Stimulated activated CD4-positive, alpha-beta T cell treated with anti-CD3 and anti-CD28 coated beads, Interleukin-12 subunit alpha, Interleukin-12 subunit beta, amount 100 ng/mL, for 24 hours (primary cell): ENCODE results near the gene SLC1A4.
A peak's percentile ranks its signal among the peaks of the same experiment; 100 is the strongest.
"Not testable (repeated sequence)": the region's sequence is repeated elsewhere in the genome, so short reads cannot be mapped to it uniquely, and the experiment has no call there.

Experiments
- DNase-seq, 2 experiments: peaks; one replicate each; pipeline ENCODE4 v3.0.0-alpha.2; 2020; ENCODE audit warnings: low read depth in 2 of 2

Gene SLC1A4

GRCh38 chr2:65026704-65027464 is 37.7 kb downstream of the SLC1A4 start:
- no peak for DNase-seq

GRCh38 chr2:65027616-65028244 is 38.5 kb downstream of the SLC1A4 start:
- no peak for DNase-seq

GRCh38 chr2:65030476-65031332 is 41.5 kb downstream of the SLC1A4 start:
- DNase-seq: no peak

GRCh38 chr2:65031341-65032018 is 42.3 kb downstream of the SLC1A4 start:
- no peak for DNase-seq

GRCh38 chr2:65032019-65032975 is 43.1 kb downstream of the SLC1A4 start:
- DNase-seq: no peak

GRCh38 chr2:65033178-65033577 is 44.0 kb downstream of the SLC1A4 start:
- DNase-seq: no peak

- DNase-seq: not testable (repeated sequence)
Measured at GRCh38 chr2:65033667-65034066, 44.5 kb downstream of the SLC1A4 start.

GRCh38 chr2:65035351-65035943 is 46.2 kb downstream of the SLC1A4 start:
- no peak for DNase-seq

GRCh38 chr2:65037178-65037577 is 48.0 kb downstream of the SLC1A4 start:
- no peak for DNase-seq

- no peak for DNase-seq
Measured at GRCh38 chr2:65039640-65040039, 50.4 kb downstream of the SLC1A4 start.

GRCh38 chr2:65040400-65041261 is 51.4 kb downstream of the SLC1A4 start:
- DNase-seq: peak; percentile 34 to 72

- DNase-seq: no peak
Measured at GRCh38 chr2:65043001-65043400, 53.8 kb downstream of the SLC1A4 start.

GRCh38 chr2:65044097-65044735 is 55.0 kb downstream of the SLC1A4 start:
- no peak for DNase-seq

- DNase-seq: no peak
Measured at GRCh38 chr2:65045651-65046050, 56.5 kb downstream of the SLC1A4 start.

- no peak for DNase-seq
Measured at GRCh38 chr2:65046633-65047407, 57.6 kb downstream of the SLC1A4 start.

GRCh38 chr2:65049010-65049639 is 59.9 kb downstream of the SLC1A4 start:
- no peak for DNase-seq

- DNase-seq: no peak
Measured at GRCh38 chr2:65050931-65051330, 61.7 kb downstream of the SLC1A4 start.

- no peak for DNase-seq
Measured at GRCh38 chr2:65053199-65053598, 64.0 kb downstream of the SLC1A4 start.
